Measurements from ENCODE around the gene RHOC. TPM values are rescaled to one million over a fixed set of nuclear protein-coding genes. Genes with fewer than 3 reads are reported as not detected.

Gene RHOC
- total RNA-seq, 1 experiment from 2014 or later: 68.9 TPM

GRCh38 chr1:112715264-112716053 is 8.5 kb upstream of the RHOC start, which contains the start of gene PPM1J:
Gene PPM1J, minus strand, starts transcription at chr1:112715332. Its CDS starts 31 bp downstream, at chr1:112715301.
- DNase-seq (ENCODE audit: low spot score) (peak; percentile 100), ATAC-seq (peak; percentile 85)
- Mint-ChIP-seq H3K4me3 (peak within 1 kb of the TSS; percentile 81), H3K27ac (no peak within 1 kb of the TSS), H3K4me1 (peaks cover 50% of the 10 kb centered on the region), H3K27me3 (ENCODE audit: low read depth) (peaks cover 43% of the 10 kb centered on the region), H3K9me3 (no peaks in the 10 kb centered on the region), H3K36me3 (no peaks in the 10 kb centered on the region)
- CTCF ChIA-PET: interaction anchor here (0.5 to 12.5 kb wide), 45 partner anchors 7 to 1047 kb away, joined by 3 to 373 read pairs (median 5); partner anchors contain the start of genes CTTNBP2NL, LRIG2, MOV10 and ST7L
- TF ChIP-seq SP1 (CRISPR knock-in tag; conservative IDR thresholded peaks at IDR 0.05) (peak; percentile 73), ZNF138 (CRISPR knock-in tag; conservative IDR thresholded peaks at IDR 0.05) (no peak)
- POLR2A ChIA-PET: interaction anchor here (0.6 to 1.9 kb wide), 6 partner anchors 10 to 327 kb away, joined by 3 to 10 read pairs (median 4); partner anchors contain the start of genes CTTNBP2NL and MOV10

DNA sequence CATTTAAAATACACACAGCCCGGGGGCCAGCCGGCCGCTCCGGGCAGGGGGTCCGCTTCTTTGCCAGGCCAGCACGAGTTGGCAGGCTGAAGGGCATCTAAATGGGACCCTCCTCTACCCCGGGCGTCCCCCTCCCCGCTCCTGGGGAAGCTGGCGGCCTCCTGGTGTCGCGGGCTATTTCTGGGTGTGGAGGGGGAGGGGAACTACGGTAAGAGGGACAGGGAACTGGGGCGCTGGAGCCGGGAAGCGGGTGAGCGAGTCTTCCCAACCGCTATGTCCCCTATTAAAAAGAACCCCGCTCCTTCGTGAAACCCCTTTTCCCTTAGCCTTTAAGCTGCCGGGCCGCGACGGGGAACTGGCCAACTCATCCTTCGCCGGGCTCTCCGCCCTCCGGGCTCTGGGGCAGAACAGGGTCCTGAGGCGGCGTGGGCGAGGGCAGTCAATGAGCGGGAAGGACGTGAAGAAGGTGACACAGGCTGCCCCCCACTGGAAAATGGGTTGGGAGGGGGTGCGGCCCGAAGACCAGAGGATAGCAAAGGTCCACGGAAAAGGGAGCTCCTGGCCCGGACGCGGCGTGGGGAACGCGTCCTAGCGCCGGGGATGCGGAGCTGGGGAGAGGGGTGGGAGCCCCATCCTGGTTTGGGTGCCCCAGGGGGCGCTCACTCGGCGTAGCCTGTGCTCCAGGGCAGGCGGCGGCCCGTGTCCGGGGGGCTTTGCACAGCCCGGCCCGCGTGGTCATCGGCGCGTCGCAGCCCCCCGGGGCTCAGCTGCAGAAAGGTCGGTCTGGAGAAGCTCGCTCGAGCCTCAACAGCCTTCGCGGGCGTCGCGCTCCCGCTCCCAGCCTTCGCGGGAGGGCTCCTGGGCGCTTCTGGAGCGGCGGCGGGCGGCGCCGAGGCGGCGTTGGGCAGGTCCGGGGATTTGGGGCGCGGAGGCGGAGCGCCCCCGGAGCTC is 7.7 kb upstream of the RHOC start:
- H3K27ac Mint-ChIP-seq: no peak overlapping the region

DNA sequence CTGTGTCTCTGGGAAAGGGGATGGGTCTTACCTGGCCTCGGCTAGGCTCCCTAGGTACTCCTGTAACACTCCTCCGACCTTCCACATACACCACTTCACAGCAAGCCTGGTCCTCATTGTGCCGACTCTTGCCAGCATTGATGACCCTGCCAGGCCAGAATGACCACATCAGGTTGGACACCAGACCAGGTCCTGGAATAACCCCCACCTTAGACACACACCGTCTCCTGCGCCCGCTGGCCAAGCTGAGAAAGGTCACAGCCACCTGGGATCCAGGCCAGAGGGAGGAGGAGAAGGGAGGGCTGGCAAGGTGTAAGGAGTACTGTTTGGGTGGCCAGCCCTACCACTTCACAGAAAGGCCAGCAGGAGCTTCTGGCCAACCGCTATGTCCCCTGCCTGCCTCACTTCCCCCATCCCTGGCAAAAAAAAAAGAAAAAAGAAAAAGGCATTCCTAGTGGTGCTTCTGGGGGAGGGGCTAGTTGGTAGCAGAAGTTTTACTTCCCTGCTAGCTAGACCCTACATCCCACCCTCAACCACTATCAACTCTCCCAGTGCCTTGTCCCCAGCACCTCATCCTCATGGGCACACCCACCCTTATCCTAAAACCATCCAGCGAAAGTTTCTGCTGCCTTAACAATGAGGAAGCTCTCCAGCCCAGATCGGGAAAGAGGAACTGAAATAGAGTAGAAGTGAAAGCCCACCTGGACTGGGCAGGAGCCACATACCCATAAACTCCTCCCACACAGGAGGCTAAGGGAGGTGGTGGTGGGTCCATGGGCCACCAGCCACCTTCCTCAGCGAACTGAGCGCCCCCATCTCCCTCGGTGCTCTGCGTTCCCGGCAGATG is 6.8 kb upstream of the RHOC start:
- no peak overlapping the region for H3K27ac Mint-ChIP-seq
- ATAC-seq (no peak), DNase-seq (ENCODE audit: low spot score) (no peak)
- POLR2A ChIA-PET: interaction anchor here (0.9 to 1.9 kb wide), 2 partner anchors 9 to 1046 kb away, joined by 3 to 10 read pairs; partner anchors contain the start of gene PHTF1
- H3K9me3 Mint-ChIP-seq: no peaks in the 10 kb centered on the region
- peaks cover 4% of the 10 kb centered on the region for H3K36me3 Mint-ChIP-seq
- H3K27me3 Mint-ChIP-seq (ENCODE audit: low read depth): peaks cover 28% of the 10 kb centered on the region
- H3K4me3 Mint-ChIP-seq: peak overlapping the region; percentile 78
- CTCF ChIA-PET: interaction anchor here (0.7 to 12.5 kb wide), 5 partner anchors 16 to 359 kb away, joined by 3 to 373 read pairs (median 41); partner anchors contain the start of genes LRIG2 and MOV10
- H3K4me1 Mint-ChIP-seq: peaks cover 50% of the 10 kb centered on the region
- TF ChIP-seq ZNF671 (CRISPR knock-in tag; IDR thresholded peaks at IDR 0.05): no peak
- no peak for TF ChIP-seq ZNF532 (CRISPR knock-in tag; IDR thresholded peaks at IDR 0.05; ENCODE audit: borderline replicate concordance)
- no peak for TF ChIP-seq NFYB (CRISPR knock-in tag; conservative IDR thresholded peaks at IDR 0.05; ENCODE audit: low read depth)
- no peak for TF ChIP-seq ATF3 (CRISPR knock-in tag; conservative IDR thresholded peaks at IDR 0.05)
- no peak for TF ChIP-seq ZSCAN18 (CRISPR knock-in tag; IDR thresholded peaks at IDR 0.05)
- TF ChIP-seq ZMAT4 (CRISPR knock-in tag; IDR thresholded peaks at IDR 0.05): no peak
- TF ChIP-seq, protein P1, sequence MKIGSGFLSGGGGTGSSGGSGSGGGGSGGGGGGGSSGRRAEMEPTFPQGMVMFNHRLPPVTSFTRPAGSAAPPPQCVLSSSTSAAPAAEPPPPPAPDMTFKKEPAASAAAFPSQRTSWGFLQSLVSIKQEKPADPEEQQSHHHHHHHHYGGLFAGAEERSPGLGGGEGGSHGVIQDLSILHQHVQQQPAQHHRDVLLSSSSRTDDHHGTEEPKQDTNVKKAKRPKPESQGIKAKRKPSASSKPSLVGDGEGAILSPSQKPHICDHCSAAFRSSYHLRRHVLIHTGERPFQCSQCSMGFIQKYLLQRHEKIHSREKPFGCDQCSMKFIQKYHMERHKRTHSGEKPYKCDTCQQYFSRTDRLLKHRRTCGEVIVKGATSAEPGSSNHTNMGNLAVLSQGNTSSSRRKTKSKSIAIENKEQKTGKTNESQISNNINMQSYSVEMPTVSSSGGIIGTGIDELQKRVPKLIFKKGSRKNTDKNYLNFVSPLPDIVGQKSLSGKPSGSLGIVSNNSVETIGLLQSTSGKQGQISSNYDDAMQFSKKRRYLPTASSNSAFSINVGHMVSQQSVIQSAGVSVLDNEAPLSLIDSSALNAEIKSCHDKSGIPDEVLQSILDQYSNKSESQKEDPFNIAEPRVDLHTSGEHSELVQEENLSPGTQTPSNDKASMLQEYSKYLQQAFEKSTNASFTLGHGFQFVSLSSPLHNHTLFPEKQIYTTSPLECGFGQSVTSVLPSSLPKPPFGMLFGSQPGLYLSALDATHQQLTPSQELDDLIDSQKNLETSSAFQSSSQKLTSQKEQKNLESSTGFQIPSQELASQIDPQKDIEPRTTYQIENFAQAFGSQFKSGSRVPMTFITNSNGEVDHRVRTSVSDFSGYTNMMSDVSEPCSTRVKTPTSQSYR (CRISPR knock-in tag; IDR thresholded peaks at IDR 0.05): no peak
- no peak for TF ChIP-seq ELF4 (CRISPR knock-in tag; IDR thresholded peaks at IDR 0.05; ENCODE audit: low read depth)
- no peak for TF ChIP-seq MAX (CRISPR knock-in tag; IDR thresholded peaks at IDR 0.05)
- TF ChIP-seq, protein P2, sequence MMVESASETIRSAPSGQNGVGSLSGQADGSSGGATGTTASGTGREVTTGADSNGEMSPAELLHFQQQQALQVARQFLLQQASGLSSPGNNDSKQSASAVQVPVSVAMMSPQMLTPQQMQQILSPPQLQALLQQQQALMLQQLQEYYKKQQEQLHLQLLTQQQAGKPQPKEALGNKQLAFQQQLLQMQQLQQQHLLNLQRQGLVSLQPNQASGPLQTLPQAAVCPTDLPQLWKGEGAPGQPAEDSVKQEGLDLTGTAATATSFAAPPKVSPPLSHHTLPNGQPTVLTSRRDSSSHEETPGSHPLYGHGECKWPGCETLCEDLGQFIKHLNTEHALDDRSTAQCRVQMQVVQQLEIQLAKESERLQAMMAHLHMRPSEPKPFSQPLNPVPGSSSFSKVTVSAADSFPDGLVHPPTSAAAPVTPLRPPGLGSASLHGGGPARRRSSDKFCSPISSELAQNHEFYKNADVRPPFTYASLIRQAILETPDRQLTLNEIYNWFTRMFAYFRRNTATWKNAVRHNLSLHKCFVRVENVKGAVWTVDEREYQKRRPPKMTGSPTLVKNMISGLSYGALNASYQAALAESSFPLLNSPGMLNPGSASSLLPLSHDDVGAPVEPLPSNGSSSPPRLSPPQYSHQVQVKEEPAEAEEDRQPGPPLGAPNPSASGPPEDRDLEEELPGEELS (CRISPR knock-in tag; IDR thresholded peaks at IDR 0.05): no peak

More for the DNA sequence above, 7.7 kb upstream of the RHOC start:
- TF ChIP-seq JAZF1 (CRISPR knock-in tag; IDR thresholded peaks at IDR 0.05): no peak
- H3K4me3 Mint-ChIP-seq: peak overlapping the region; percentile 78
- H3K9me3 Mint-ChIP-seq: no peaks in the 10 kb centered on the region
- POLR2A ChIA-PET: interaction anchor here (0.6 to 1.9 kb wide), 6 partner anchors 10 to 1045 kb away, joined by 3 to 10 read pairs (median 4); partner anchors contain the start of genes CTTNBP2NL, MOV10 and PHTF1
- ATAC-seq: no peak
- peaks cover 50% of the 10 kb centered on the region for H3K4me1 Mint-ChIP-seq
- H3K27me3 Mint-ChIP-seq (ENCODE audit: low read depth): peaks cover 35% of the 10 kb centered on the region
- no peaks in the 10 kb centered on the region; the same call in none of the 2 replicates for H3K36me3 Mint-ChIP-seq
- CTCF ChIA-PET: interaction anchor here (0.5 to 12.5 kb wide), 37 partner anchors 8 to 964 kb away, joined by 3 to 373 read pairs (median 5); partner anchors contain the start of genes CTTNBP2NL, LRIG2, MOV10 and ST7L
- no peak for DNase-seq (ENCODE audit: low spot score)
